NCI-H345 treated with DMSO at 0.1 percent for 48 hours (cell line): ENCODE measurements around the gene SORT1.
"Not testable (repeated sequence)": the region's sequence is repeated elsewhere in the genome, so short reads cannot be mapped to it uniquely, and the experiment has no call there.

Source experiments
- DNase-seq: peaks from one replicate; lab custom pipeline; 2025; ENCODE audit not compliant: unreplicated experiment; lab: John Stamatoyannopoulos, UW

The SORT1 gene

GRCh38 chr1:109398343-109399225, 866 bp upstream of the SORT1 start:
- peak; percentile 60 for DNase-seq

- DNase-seq: peak; percentile 18
These were observed 692 bp downstream of the SORT1 start for GRCh38 chr1:109396871-109397580.

GRCh38 chr1:109396513-109396839, 1.2 kb downstream of the SORT1 start:
- DNase-seq: no peak

GRCh38 chr1:109395602-109396512, 1.9 kb downstream of the SORT1 start:
- no peak for DNase-seq

GRCh38 chr1:109395282-109395599, 2.5 kb downstream of the SORT1 start:
- not testable (repeated sequence) for DNase-seq

- DNase-seq: no peak
These were observed 3.0 kb downstream of the SORT1 start for GRCh38 chr1:109394591-109395281.

GRCh38 chr1:109393617-109394233, 4.0 kb downstream of the SORT1 start:
- DNase-seq: no peak

GRCh38 chr1:109392788-109393616, 4.7 kb downstream of the SORT1 start:
- DNase-seq: no peak

- no peak for DNase-seq
These were observed 5.5 kb downstream of the SORT1 start for GRCh38 chr1:109392037-109392787.

GRCh38 chr1:109391626-109392025, 6.1 kb downstream of the SORT1 start:
- no peak for DNase-seq

- no peak for DNase-seq
These were observed 6.6 kb downstream of the SORT1 start for GRCh38 chr1:109391157-109391556.

- DNase-seq: no peak
These were observed 7.9 kb downstream of the SORT1 start for GRCh38 chr1:109389638-109390341.

GRCh38 chr1:109388884-109389637, 8.7 kb downstream of the SORT1 start:
- no peak for DNase-seq

GRCh38 chr1:109388208-109388711, 9.5 kb downstream of the SORT1 start:
- no peak for DNase-seq

- DNase-seq: no peak
These were observed 11.5 kb downstream of the SORT1 start for GRCh38 chr1:109386054-109386717.

- no peak for DNase-seq
These were observed 12.3 kb downstream of the SORT1 start for GRCh38 chr1:109385417-109385816.

GRCh38 chr1:109383854-109384253, 13.9 kb downstream of the SORT1 start:
- DNase-seq: no peak
